ENCODE measurements around the gene RGS13.

The RGS13 gene

DNA sequence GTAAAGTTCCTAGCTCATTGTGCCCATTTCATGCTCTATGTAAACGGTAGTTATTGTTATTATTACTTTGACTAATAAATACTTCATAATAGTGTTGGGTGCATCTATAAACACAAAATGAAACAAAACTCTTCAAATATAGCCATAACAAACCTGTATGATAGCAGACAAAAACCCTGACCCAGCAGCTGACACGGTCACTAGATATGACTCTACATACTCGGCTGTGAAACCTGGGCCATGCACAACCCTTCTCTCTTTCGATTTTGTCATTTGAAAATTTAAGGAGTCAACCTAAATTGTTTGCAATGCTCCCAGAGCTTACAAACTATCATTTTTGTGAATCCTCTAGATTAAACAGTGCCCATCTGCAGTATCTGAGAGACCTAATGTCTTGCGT, 8.0 kb upstream of the RGS13 start:
- TF ChIP-seq, protein P1, sequence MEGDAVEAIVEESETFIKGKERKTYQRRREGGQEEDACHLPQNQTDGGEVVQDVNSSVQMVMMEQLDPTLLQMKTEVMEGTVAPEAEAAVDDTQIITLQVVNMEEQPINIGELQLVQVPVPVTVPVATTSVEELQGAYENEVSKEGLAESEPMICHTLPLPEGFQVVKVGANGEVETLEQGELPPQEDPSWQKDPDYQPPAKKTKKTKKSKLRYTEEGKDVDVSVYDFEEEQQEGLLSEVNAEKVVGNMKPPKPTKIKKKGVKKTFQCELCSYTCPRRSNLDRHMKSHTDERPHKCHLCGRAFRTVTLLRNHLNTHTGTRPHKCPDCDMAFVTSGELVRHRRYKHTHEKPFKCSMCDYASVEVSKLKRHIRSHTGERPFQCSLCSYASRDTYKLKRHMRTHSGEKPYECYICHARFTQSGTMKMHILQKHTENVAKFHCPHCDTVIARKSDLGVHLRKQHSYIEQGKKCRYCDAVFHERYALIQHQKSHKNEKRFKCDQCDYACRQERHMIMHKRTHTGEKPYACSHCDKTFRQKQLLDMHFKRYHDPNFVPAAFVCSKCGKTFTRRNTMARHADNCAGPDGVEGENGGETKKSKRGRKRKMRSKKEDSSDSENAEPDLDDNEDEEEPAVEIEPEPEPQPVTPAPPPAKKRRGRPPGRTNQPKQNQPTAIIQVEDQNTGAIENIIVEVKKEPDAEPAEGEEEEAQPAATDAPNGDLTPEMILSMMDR (IDR thresholded peaks at IDR 0.05; ENCODE audit: extremely low read depth, missing control alignments), result no peak
- no peak for DNase-seq (ENCODE audit: low spot score)

DNA sequence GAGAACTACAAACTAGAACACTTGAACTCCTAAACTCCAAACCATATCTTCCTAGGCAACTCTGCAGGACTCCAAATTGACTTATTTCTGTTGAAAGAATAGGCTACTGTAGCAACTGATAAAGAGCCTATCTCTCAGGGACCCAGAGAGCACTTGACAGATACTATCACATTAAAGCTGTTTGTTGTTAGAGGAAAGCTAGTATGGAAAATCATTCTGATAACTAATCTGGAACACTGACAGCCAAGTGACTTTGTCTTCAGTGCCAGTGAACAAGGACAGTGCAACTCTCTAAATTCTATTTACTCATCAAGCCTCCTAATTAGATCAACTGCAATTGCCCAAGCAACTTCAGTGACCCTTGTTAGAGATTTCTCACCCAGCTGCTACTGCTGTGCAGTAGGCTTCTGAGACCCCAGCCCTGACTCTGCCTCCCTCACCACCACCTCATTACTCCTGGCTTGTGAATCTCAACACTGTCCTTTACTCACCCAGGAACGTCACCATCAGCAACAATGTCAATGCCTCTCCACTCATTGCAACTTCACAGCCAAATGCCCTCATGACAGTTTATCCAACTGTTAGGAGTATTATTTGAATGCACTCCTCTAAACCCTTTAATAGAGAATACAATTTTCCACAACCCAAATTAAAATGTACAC, 7.4 kb upstream of the RGS13 start:
- TF ChIP-seq, protein P1 (IDR thresholded peaks at IDR 0.05; ENCODE audit: extremely low read depth, missing control alignments), result no peak
- no peak for DNase-seq (ENCODE audit: low spot score)

DNA sequence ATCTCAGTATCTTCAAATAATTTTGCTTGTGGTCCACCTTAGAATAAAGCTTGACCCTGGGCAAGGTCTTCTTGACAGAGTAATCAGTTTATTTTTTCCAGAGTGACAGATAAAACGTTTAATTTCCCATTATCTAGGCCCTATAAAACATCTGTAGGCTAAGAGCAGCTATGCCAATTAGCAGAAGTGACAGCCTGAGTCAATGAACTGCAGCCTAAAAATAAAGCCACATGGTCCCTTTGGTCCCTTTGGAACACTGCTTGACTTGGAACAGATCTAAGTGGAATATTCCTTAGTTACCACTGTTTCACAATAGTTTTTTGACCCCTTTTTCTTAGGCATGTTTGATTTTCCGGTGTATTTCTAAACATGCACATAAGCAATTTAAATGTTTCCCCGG, 6.3 kb upstream of the RGS13 start:
- TF ChIP-seq, protein P1 (IDR thresholded peaks at IDR 0.05; ENCODE audit: extremely low read depth, missing control alignments), result no peak

DNA sequence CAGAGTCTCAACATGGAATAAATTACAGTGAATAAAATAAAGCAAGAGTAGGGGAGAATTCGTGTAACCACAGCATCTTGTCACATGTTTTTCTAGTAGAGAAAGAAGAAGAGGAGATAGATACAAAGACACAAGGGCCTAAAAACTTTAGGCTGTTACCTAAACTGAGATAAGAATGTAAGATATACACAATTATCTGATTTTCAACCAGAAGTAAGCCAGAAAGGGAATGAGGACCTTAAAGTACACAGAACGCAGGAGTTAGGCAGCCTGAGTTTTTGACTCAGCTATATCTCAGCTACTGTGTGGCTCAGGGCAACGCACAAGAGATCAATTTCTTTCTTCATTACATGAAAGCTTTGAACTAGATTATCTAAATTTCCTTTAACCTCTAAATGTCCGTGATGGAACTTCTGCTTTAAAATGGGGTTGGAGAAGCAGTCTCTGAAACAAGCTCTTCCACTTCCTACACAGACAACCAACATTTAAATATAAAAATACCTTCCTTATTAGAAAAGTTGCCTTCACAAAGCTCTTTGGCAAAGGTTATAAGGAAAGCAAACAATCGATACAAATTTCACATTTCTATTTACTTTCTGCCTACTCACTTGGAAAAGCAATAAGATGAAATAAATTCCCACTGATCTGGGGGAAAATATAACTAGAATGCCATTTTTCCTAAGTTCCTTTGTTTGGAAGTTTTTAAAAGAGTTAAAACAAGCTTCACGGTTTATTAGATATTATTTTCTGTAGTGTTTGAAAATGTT, 5.2 kb upstream of the RGS13 start:
- TF ChIP-seq, protein P1 (IDR thresholded peaks at IDR 0.05; ENCODE audit: extremely low read depth, missing control alignments), result no peak
- DNase-seq (ENCODE audit: low spot score), result no peak

More for the DNA sequence above, 6.3 kb upstream of the RGS13 start:
- DNase-seq (ENCODE audit: low spot score), result no peak

DNA sequence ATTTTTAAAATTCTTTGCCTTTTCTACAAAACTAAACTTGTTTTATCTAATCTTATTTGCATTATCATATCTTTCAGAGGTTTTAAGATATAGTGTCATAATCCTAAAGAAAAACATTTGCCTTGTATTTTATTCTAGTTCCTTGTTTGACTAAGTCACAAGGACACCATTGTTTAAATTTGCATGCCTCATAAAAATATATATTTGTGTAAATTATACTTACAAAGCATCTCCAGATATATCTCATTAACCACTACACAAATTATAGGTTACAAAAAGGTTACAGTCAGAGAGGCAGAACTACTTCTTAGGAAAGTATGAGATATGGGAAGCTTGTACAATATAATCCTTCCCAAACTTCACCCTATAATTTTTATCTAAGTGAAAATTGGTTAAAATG, 4.2 kb upstream of the RGS13 start:
- DNase-seq (ENCODE audit: low spot score), result no peak
- TF ChIP-seq, protein P1 (IDR thresholded peaks at IDR 0.05; ENCODE audit: extremely low read depth, missing control alignments), result no peak

DNA sequence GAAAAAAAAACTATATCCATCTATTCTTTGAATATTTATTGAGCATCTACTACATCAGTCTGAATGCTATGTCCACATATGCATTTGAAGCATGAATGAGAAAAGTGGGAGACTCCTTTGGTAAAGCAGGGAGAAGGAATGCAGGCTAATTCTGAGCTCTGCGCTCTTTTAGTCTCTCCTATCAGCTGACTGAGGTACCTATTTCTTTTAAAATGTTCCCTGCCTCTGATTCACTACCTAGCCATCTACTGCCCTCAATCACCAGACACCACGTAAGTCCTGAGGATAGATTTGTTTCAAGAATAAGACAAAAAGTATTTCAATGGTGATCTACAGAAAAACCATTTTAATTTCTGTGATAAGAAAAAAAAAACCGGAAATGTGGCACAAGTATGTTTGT, 3.8 kb upstream of the RGS13 start:
- TF ChIP-seq, protein P1 (IDR thresholded peaks at IDR 0.05; ENCODE audit: extremely low read depth, missing control alignments), result no peak
- no peak for DNase-seq (ENCODE audit: low spot score)

Data from GM20000 (cell line).